SK-N-MC (cell line): ENCODE data around the gene COL4A1.

Experiments
- EZH2 ChIP-seq: fragments of 200-600 bp; sonication (generic); IDR thresholded peaks from one replicate; pipeline ENCODE4 v1.6.1; 2017; ENCODE audit warnings: antibody characterized with exemption
- POLR2AphosphoS5 ChIP-seq: IDR thresholded peaks from 2 replicates; pipeline ENCODE4 v1.6.1; 2012; ENCODE audit warnings: mild to moderate bottlenecking, low read depth, low read length, borderline replicate concordance

GRCh38 chr13:110170020-110170790, 136.8 kb downstream of the COL4A1 start:
- no peak for TF ChIP-seq POLR2AphosphoS5
- TF ChIP-seq EZH2: no peak
